IMR-90 (cell line): Measurements from ENCODE around the gene TSKS. TPM values are rescaled to one million over a fixed set of nuclear protein-coding genes. Genes with fewer than 3 reads are reported as not detected.

Source experiments
- ATAC-seq: fragments of 200-7000 bp; cut with Tn5 transposase; 2 replicates; pipeline ENCODE4 v1.9.1; 2020; ENCODE audit warnings: low read depth, mild to moderate bottlenecking, moderate library complexity
- BruUV-seq: library from RNA; stranded (reverse); fragments of 400-500 nt; replicated peaks from 2 replicates; lab custom pipeline; 2021; lab: Mats Ljungman, UMichigan
- CTCF ChIA-PET: fragments of 300-600 bp; formaldehyde crosslinking; extraction: SDS; loops from one replicate; lab custom pipeline; 2021; ENCODE audit warnings: antibody characterized with exemption; lab: Yijun Ruan, JAX
- POLR2A ChIA-PET: fragments of 300-600 bp; sonication (Branson Sonifier 250); formaldehyde crosslinking; loops from one replicate; lab custom pipeline; 2022; ENCODE audit warnings: antibody characterized with exemption; ENCODE audit not compliant: unreplicated experiment; lab: Charles Lee
- DNase-seq: peaks from one replicate; pipeline ENCODE4 v3.0.0; 2013
- H2AFZ ChIP-seq: replicated peaks from 2 replicates; pipeline ENCODE3; 2013; ENCODE audit warnings: low read length, mild to moderate bottlenecking; ENCODE audit not compliant: poor library complexity
- H2AK5ac ChIP-seq: 2 replicates; pipeline ENCODE4 v1.6.1; 2013; ENCODE audit warnings: low read depth, low read length, inconsistent platforms
- H2AK9ac ChIP-seq: replicated peaks from 2 replicates; pipeline ENCODE3; 2013; ENCODE audit warnings: mild to moderate bottlenecking, low read depth, low read length, moderate library complexity; ENCODE audit not compliant: poor library complexity
- H2BK120ac ChIP-seq: 2 replicates; pipeline ENCODE4 v1.6.1; 2013; ENCODE audit warnings: low read depth, low read length, inconsistent platforms
- H2BK15ac ChIP-seq: 3 replicates; pipeline ENCODE4 v1.6.1; 2013; ENCODE audit warnings: low read depth, low read length, inconsistent platforms
- H2BK20ac ChIP-seq: 2 replicates; pipeline ENCODE4 v1.6.1; 2013; ENCODE audit warnings: low read depth, mild to moderate bottlenecking, inconsistent platforms, low read length, moderate library complexity
- H2BK5ac ChIP-seq: 2 replicates; pipeline ENCODE4 v1.6.1; 2013; ENCODE audit warnings: mild to moderate bottlenecking, low read depth, low read length, inconsistent platforms; ENCODE audit not compliant: poor library complexity, severe bottlenecking
- H3K14ac ChIP-seq: replicated peaks from 2 replicates; pipeline ENCODE4 v1.6.1; 2013; ENCODE audit warnings: low read depth, low read length, inconsistent platforms
- H3K18ac ChIP-seq: 2 replicates; pipeline ENCODE4 v1.6.1; 2013; ENCODE audit warnings: low read depth, low read length, control low read depth
- H3K23ac ChIP-seq: 2 replicates; pipeline ENCODE4 v1.6.1; 2013; ENCODE audit warnings: low read depth, low read length, inconsistent platforms
- H3K27ac ChIP-seq: 2 replicates; pipeline ENCODE4 v1.5.1; 2013; ENCODE audit warnings: mild to moderate bottlenecking, control low read depth, low read length; ENCODE audit not compliant: insufficient read depth
- H3K27me3 ChIP-seq: 2 replicates; pipeline ENCODE4 v1.6.1; 2013; ENCODE audit warnings: low read length; ENCODE audit not compliant: control insufficient read depth, insufficient read depth
- H3K36me3 ChIP-seq: 2 replicates; pipeline ENCODE4 v1.6.1; 2013; ENCODE audit warnings: low read length, mixed read lengths; ENCODE audit not compliant: control insufficient read depth, insufficient read depth
- H3K4ac ChIP-seq: 2 replicates; pipeline ENCODE4 v1.6.1; 2013; ENCODE audit warnings: low read depth, low read length, inconsistent platforms
- H3K4me1 ChIP-seq: 2 replicates; pipeline ENCODE4 v1.6.1; 2013; ENCODE audit warnings: low read length, mixed read lengths; ENCODE audit not compliant: control insufficient read depth, insufficient read depth
- H3K4me2 ChIP-seq: 2 replicates; pipeline ENCODE4 v1.6.1; 2013; ENCODE audit warnings: low read depth, mild to moderate bottlenecking, control low read depth, low read length, moderate library complexity
- H3K4me3 ChIP-seq: 2 replicates; pipeline ENCODE4 v1.5.1; 2013; ENCODE audit warnings: low read depth, mild to moderate bottlenecking, control low read depth, low read length, moderate library complexity; ENCODE audit not compliant: insufficient read depth
- H3K56ac ChIP-seq: 2 replicates; pipeline ENCODE4 v1.6.1; 2013; ENCODE audit warnings: low read length, inconsistent platforms; ENCODE audit not compliant: insufficient read depth; ENCODE audit errors: extremely low read depth
- H3K79me1 ChIP-seq, 2 experiments: 2 replicates each; pipeline ENCODE4 v1.6.1; 2013; ENCODE audit warnings: low read length in 2 of 2, inconsistent platforms in 1 of 2, low read depth in 1 of 2
- H3K9ac ChIP-seq: 2 replicates; pipeline ENCODE4 v1.6.1; 2013; ENCODE audit warnings: low read depth, low read length, control low read depth
- H3K9me1 ChIP-seq: 2 replicates; pipeline ENCODE4 v1.6.1; 2013; ENCODE audit warnings: low read length, inconsistent platforms; ENCODE audit not compliant: insufficient read depth
- H3K9me3 ChIP-seq: 2 replicates; pipeline ENCODE4 v1.6.1; 2013; ENCODE audit warnings: low read length; ENCODE audit not compliant: control insufficient read depth, insufficient read depth
- H4K20me1 ChIP-seq: 2 replicates; pipeline ENCODE4 v1.6.1; 2013; ENCODE audit warnings: low read length, inconsistent platforms; ENCODE audit not compliant: insufficient read depth
- H4K5ac ChIP-seq: 2 replicates; pipeline ENCODE4 v1.6.1; 2013; ENCODE audit warnings: mild to moderate bottlenecking, low read depth, low read length, control low read depth
- H4K8ac ChIP-seq, 2 experiments: 2 replicates each; pipeline ENCODE4 v1.6.1; 2013; ENCODE audit warnings: low read depth in 2 of 2, low read length in 2 of 2, control low read depth in 1 of 2, inconsistent platforms in 1 of 2
- H4K91ac ChIP-seq: 2 replicates; pipeline ENCODE4 v1.6.1; 2013; ENCODE audit warnings: low read depth, low read length, inconsistent platforms; ENCODE audit not compliant: insufficient read depth
- CEBPB ChIP-seq: IDR thresholded peaks from 2 replicates; pipeline ENCODE4 v1.6.1; 2012; ENCODE audit warnings: low read depth, low read length, improper control_type of control experiment
- MXI1 ChIP-seq: IDR thresholded peaks from 2 replicates; pipeline ENCODE4 v1.6.1; 2012; ENCODE audit warnings: low read depth, mild to moderate bottlenecking, low read length, moderate library complexity, borderline replicate concordance
- NFE2L2 ChIP-seq: fragments of 150-350 bp; IDR thresholded peaks from 2 replicates; pipeline ENCODE4 v1.6.1; 2016; ENCODE audit warnings: low read depth, mild to moderate bottlenecking, low read length
- POLR2A ChIP-seq: IDR thresholded peaks from 2 replicates; pipeline ENCODE4 v1.6.1; 2012; ENCODE audit warnings: mild to moderate bottlenecking, low read depth, low read length
- WGBS, 2 experiments: methylation state at CpG; one replicate each; pipeline versions ENCODE4 v1.1.5 to v1.1.7; 2013; ENCODE audit warnings: missing lambda C conversion rate in 2 of 2; ENCODE audit not compliant: insufficient read length in 1 of 2; ENCODE audit errors: extremely low coverage in 2 of 2; 5-methylcytosine and 5-hydroxymethylcytosine counted together
- dilution Hi-C: fragments of 300-500 bp; cut with HindIII; formaldehyde crosslinking; loops from one replicate; pipeline ENCODE4 v1.14.3; 2018; ENCODE audit warnings: low sequenced_read_pairs; ENCODE audit not compliant: unreplicated experiment
- in situ Hi-C: fragments of 300-500 bp; cut with MboI; formaldehyde crosslinking; loops from 3 replicates; pipeline ENCODE4 v1.14.3; 2019; ENCODE audit warnings: low sequenced_read_pairs, inconsistent platforms, mixed read lengths
- intact Hi-C: fragments of 100-400 bp; cut with micrococcal nuclease; formaldehyde crosslinking; loops from 2 replicates; pipeline ENCODE4 v1.10.0; 2022
- polyA plus RNA-seq, 3 experiments: library from polyadenylated mRNA; depleted of rRNA; stranded (reverse); fragments of >200 nt; gene quantifications; 2 replicates each; pipeline ENCODE4 v1.2.3, GENCODE V29; 2012; ENCODE audit warnings: low replicate concordance in 1 of 3
- total RNA-seq: library from RNA; depleted of rRNA; stranded (reverse); fragments of >200 nt; gene quantifications from 2 replicates; pipeline ENCODE4 v1.2.3, GENCODE V29; 2012

TSKS gene
- total and polyA plus RNA-seq, 2 of the 4 experiments (the other 2 are of a cell fraction) = not detected

DNA sequence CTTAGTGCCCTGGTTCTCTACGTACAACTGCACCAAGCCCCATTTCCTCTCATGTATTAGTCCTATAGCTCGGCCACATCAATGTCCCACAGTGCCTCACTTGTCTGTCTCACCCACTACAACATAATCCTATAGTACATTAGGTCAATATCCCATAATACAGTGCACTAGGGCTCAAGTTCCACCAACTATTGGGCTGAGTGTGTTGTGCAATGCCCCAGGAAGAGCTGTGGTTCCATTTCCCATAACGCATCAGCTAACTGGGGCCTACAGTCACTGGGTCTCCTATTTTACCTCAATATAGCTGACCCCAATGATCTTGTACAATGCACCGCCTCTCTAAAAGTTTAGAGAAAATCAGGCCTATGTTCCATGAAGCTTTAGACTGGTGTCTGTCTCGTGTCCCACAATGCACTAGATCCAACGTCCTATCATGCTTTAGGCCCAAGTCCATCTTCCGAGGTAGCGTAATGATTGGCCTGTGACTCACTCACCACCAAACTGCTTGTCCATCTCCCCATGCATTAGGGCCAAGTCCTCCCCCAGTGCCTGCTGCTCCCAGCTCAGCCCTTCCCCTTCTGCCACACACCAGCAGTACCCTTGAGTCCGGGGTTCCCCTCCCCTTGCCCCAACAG is 21.8 kb downstream of the TSKS start:
- no TSS peak for BruUV-seq
- DNase-seq (peak; percentile 28), ATAC-seq (no peak)
- POLR2A ChIA-PET = no interaction called here
- H3K4me3 ChIP-seq = no peak overlapping the region
- no peak overlapping the region for H3K56ac ChIP-seq
- no peak overlapping the region for H2BK15ac ChIP-seq
- H2AK5ac ChIP-seq = no peak overlapping the region
- dilution Hi-C loops (no loop called here), intact Hi-C loops (no loop called here), in situ Hi-C loops (no loop called here)
- no peak overlapping the region for H3K4ac ChIP-seq
- H3K79me1 ChIP-seq = no peaks in the 10 kb centered on the region
- no peaks in the 10 kb centered on the region; the same call in 1 of the 2 replicates for H3K9me3 ChIP-seq
- no peak overlapping the region for H2AK9ac ChIP-seq
- no peaks in the 10 kb centered on the region for H3K36me3 ChIP-seq
- H3K9ac ChIP-seq = no peak overlapping the region
- no peaks in the 10 kb centered on the region for H3K9me1 ChIP-seq
- no peaks in the 10 kb centered on the region for H3K4me1 ChIP-seq
- CTCF ChIA-PET = interaction anchor here (0.6 kb wide), 1 partner anchor 14 kb away, joined by 4 read pairs; no protein-coding TSS in a partner anchor
- no peak overlapping the region for H3K18ac ChIP-seq
- no peak overlapping the region for H3K23ac ChIP-seq
- H2BK5ac ChIP-seq = no peak overlapping the region
- WGBS, 2 experiments = 70% methylated on average over 5 of the region's 9 CpGs; no CpG with 5 or more reads in 1 of the 2 experiments
- no peak for TF ChIP-seq NFE2L2
- TF ChIP-seq POLR2A = no peak
- TF ChIP-seq MXI1 = no peak
- TF ChIP-seq CEBPB = peak; percentile 36; the same call in 1 of the 2 replicates
- H3K4me2 ChIP-seq = no peak overlapping the region
- no peak overlapping the region for H3K14ac ChIP-seq
- peak overlapping the region; percentile 66 for H2AFZ ChIP-seq
- no peak overlapping the region for H3K27ac ChIP-seq
- H2BK20ac ChIP-seq = no peak overlapping the region
- 0 out of 4 replicates have a peak overlapping the region, but pooled peaks of 1 of the 2 experiments have one; percentile 1 for H4K8ac ChIP-seq
- H4K91ac ChIP-seq = no peak overlapping the region
- no peaks in the 10 kb centered on the region for H4K20me1 ChIP-seq
- H3K27me3 ChIP-seq = no peaks in the 10 kb centered on the region
- H4K5ac ChIP-seq = no peak overlapping the region
- H2BK120ac ChIP-seq = no peak overlapping the region
